Thymus (tissue), 11 donors: ENCODE measurements around the gene NDUFS6. TPM values are rescaled to one million over a fixed set of nuclear protein-coding genes. Genes with fewer than 3 reads are reported as not detected.
"Not testable (repeated sequence)": the region's sequence is repeated elsewhere in the genome, so short reads cannot be mapped to it uniquely, and the experiment has no call there.

Experiments used
- DNase-seq, 9 donors: peaks; one replicate each; pipeline ENCODE4 v3.0.0-alpha.2; 2013; ENCODE audit warnings: low spot score in 9 of 9, low read depth in 6 of 9, missing footprints in 1 of 9
- H3K27ac ChIP-seq, 2 donors: one replicate each; pipeline ENCODE4 v1.5.1; 2013; ENCODE audit warnings: control low read depth in 1 of 2, low read depth in 1 of 2, low read length in 1 of 2, mild to moderate bottlenecking in 1 of 2, moderate library complexity in 1 of 2
- H3K27me3 ChIP-seq, 2 donors: one replicate each; pipeline ENCODE4 v1.5.1; 2013; ENCODE audit warnings: low read length in 1 of 2; ENCODE audit not compliant: control insufficient read depth in 2 of 2, insufficient read depth in 1 of 2
- H3K36me3 ChIP-seq, 2 donors: one replicate each; pipeline ENCODE4 v1.5.1; 2013; ENCODE audit warnings: low read length in 1 of 2, mild to moderate bottlenecking in 1 of 2, moderate library complexity in 1 of 2; ENCODE audit not compliant: control insufficient read depth in 2 of 2, insufficient read depth in 2 of 2
- H3K4me1 ChIP-seq, 2 donors: one replicate each; pipeline ENCODE4 v1.5.1; 2013; ENCODE audit warnings: low read length in 2 of 2; ENCODE audit not compliant: control insufficient read depth in 2 of 2, insufficient read depth in 2 of 2
- H3K4me3 ChIP-seq, 2 donors: one replicate each; pipeline ENCODE4 v1.5.1; 2013; ENCODE audit warnings: low read length in 2 of 2, control low read depth in 1 of 2, mild to moderate bottlenecking in 1 of 2
- H3K9me3 ChIP-seq, 2 donors: one replicate each; pipeline ENCODE4 v1.5.1; 2013; ENCODE audit warnings: low read length in 1 of 2, mild to moderate bottlenecking in 1 of 2; ENCODE audit not compliant: control insufficient read depth in 2 of 2, insufficient read depth in 1 of 2
- WGBS: extraction: QIAGEN DNeasy Blood & Tissue Kit; methylation state at CpG from one replicate; pipeline ENCODE4 v1.1.7; 2013; 5-methylcytosine and 5-hydroxymethylcytosine counted together
- polyA plus RNA-seq: library from polyadenylated mRNA; stranded (reverse); fragments of 200-250 nt; gene quantifications from one replicate; pipeline ENCODE4 v1.2.3, GENCODE V29; 2013
- total RNA-seq: library from RNA; stranded (reverse); fragments of 120-200 nt; gene quantifications from one replicate; pipeline ENCODE4 v1.2.4, GENCODE V29; 2013
- donor health status: healthy.

Gene NDUFS6
- total and polyA plus RNA-seq, 2 donors: 42.8 to 55.0 TPM

GRCh38 chr5:1786621-1787471, 14.4 kb upstream of the NDUFS6 start:
- H3K27ac ChIP-seq: no peak overlapping the region
- no peaks in the 10 kb centered on the region for H3K36me3 ChIP-seq
- H3K27me3 ChIP-seq: peaks cover 0 to 7% of the 10 kb centered on the region in 2 donors
- no peak for DNase-seq
- 95% methylated on average over 29 of the region's 29 CpGs for WGBS
- H3K4me1 ChIP-seq: peaks cover 0 to 24% of the 10 kb centered on the region in 2 donors
- H3K9me3 ChIP-seq: no peaks in the 10 kb centered on the region
- H3K4me3 ChIP-seq: no peak overlapping the region

DNA sequence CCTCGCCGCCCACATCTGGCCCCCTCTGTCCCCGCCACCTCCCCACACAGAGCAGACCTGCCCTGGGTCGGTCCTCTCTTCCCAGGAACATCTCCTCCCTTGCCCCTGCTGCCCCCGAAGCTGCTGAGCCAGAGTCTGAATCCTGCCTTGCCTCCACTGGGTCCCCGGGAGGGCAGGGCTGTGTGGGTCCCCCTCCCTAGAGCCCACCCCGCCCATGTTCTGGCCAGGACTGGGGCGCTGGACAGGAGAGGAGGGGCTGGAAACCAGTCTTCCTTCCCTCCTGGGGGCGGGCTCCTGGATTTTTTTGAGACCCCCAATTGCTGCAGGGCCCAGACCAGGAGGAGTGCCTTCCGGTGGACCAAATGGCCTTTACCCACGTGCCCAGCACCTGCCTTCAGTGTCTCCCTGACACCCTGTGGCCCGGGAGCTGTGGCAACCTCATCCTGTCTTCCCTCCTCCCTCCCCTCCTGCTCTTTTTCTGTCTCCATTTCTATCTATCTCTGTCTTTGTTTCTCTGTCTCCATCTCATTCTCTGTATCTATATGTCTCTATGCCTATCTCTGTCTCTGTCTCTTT, 13.6 kb upstream of the NDUFS6 start:
- H3K27me3 ChIP-seq: peaks cover 0 to 5% of the 10 kb centered on the region in 2 donors
- peaks cover 0 to 30% of the 10 kb centered on the region in 2 donors for H3K4me1 ChIP-seq
- no peak for DNase-seq
- H3K27ac ChIP-seq: no peak overlapping the region
- H3K4me3 ChIP-seq: no peak overlapping the region
- 90% methylated on average over 12 of the region's 12 CpGs for WGBS
- H3K9me3 ChIP-seq: no peaks in the 10 kb centered on the region
- H3K36me3 ChIP-seq: no peaks in the 10 kb centered on the region

- Histone ChIP-seq H3K9me3 (no peaks in the 10 kb centered on the region), H3K27me3 (no peaks in the 10 kb centered on the region), H3K27ac (no peak overlapping the region), H3K36me3 (no peaks in the 10 kb centered on the region), H3K4me1 (peaks cover 0 to 34% of the 10 kb centered on the region in 2 donors), H3K4me3 (no peak overlapping the region)
- WGBS: 94% methylated on average over 7 of the region's 7 CpGs
- no peak for DNase-seq
Observed at GRCh38 chr5:1788200-1788599, 13.0 kb upstream of the NDUFS6 start.

DNA sequence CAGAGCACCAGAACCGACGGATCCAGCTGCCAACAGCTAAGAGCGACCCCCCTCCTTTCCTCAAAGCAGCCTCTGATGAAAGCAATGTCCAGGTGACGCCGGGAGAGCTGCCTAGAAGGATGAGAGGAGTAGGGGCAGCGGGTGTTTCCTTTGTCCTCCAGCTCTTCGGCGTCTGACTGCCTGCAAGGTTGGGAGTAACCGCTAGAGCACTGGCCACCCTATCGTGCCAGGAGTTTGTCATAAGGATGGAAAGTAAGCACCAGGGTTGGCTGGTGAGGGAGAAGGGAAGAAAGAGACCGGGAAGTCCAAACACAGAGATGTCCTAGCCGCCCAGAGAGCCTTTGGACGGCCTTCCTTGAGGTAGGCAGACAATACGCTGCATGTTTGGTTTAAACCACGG, 12.4 kb upstream of the NDUFS6 start:
- Histone ChIP-seq H3K27me3 (no peaks in the 10 kb centered on the region), H3K4me1 (peaks cover 0 to 37% of the 10 kb centered on the region in 2 donors), H3K9me3 (no peaks in the 10 kb centered on the region), H3K4me3 (no peak overlapping the region), H3K36me3 (no peaks in the 10 kb centered on the region), H3K27ac (no peak overlapping the region)
- DNase-seq: no peak
- WGBS: 94% methylated on average over 15 of the region's 15 CpGs

DNA sequence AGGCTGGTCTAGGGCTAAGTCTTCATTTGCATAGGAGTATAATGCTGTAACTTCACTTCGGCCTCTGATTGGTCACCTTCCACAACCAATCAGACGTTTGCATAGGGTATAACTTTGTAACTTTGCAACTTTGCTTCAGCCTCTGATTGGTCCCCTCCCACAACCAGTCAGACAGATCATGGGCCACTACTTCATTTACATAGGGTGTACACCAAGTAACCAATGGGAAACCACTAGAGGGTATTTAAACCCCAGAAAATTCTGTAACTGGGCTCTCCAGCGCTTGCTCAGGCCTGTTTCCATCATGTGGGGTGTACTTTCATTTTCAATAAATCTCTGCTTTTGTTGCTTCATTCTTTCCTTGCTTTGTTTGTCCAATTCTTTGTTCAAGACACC, 11.8 kb upstream of the NDUFS6 start:
- 97% methylated on average over 3 of the region's 3 CpGs for WGBS

DNA sequence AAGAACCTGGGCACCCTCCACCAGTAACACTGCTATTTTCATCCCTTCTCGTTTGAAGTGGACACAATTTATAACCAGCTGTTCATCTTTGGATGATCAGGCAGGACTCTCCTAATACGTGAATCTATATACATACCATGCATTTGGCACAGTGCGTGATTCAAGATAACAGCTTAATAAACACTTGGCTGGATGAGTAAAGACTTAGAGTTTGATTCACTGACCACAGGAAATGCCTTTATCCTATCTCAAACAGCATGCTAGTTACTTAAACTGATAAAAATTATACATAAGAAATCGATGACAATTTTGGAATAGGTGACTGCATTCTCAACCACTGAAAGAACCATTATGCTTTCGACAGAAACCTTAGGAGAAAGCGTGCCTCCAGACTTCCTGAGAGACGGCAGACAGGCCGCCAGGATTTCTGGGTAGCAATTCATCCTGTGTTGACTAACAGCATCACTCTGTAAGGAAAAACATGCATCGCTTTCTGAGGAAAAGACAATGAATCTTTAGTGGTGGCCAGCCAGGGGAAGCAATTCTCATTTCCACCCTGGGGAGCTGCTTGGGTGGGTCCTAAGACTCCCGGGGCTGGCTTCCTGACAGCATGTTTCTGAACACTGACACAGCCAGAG, 11.3 kb upstream of the NDUFS6 start:
- no peak for DNase-seq
- no peak overlapping the region for H3K4me3 ChIP-seq
- H3K9me3 ChIP-seq: no peaks in the 10 kb centered on the region
- no peaks in the 10 kb centered on the region for H3K27me3 ChIP-seq
- no peak overlapping the region for H3K27ac ChIP-seq
- H3K4me1 ChIP-seq: peaks cover 0 to 36% of the 10 kb centered on the region in 2 donors
- 68% methylated on average over 10 of the region's 10 CpGs for WGBS
- no peaks in the 10 kb centered on the region for H3K36me3 ChIP-seq

More for the DNA sequence above, 11.8 kb upstream of the NDUFS6 start:
- not testable (repeated sequence) for DNase-seq, H3K27me3 ChIP-seq, H3K9me3 ChIP-seq, H3K36me3 ChIP-seq, H3K27ac ChIP-seq, H3K4me3 ChIP-seq
- peaks cover 0 to 38% of the 10 kb centered on the region in 2 donors for H3K4me1 ChIP-seq

- peaks cover 0 to 4% of the 10 kb centered on the region in 2 donors for H3K36me3 ChIP-seq
- no peaks in the 10 kb centered on the region for H3K27me3 ChIP-seq
- no peak overlapping the region for H3K27ac ChIP-seq
- no peak overlapping the region for H3K4me3 ChIP-seq
- DNase-seq: no peak
- H3K4me1 ChIP-seq: peaks cover 0 to 26% of the 10 kb centered on the region in 2 donors
- WGBS: 95% methylated on average over 3 of the region's 3 CpGs
- H3K9me3 ChIP-seq: no peaks in the 10 kb centered on the region
Observed at GRCh38 chr5:1791176-1791575, 10.0 kb upstream of the NDUFS6 start.

DNA sequence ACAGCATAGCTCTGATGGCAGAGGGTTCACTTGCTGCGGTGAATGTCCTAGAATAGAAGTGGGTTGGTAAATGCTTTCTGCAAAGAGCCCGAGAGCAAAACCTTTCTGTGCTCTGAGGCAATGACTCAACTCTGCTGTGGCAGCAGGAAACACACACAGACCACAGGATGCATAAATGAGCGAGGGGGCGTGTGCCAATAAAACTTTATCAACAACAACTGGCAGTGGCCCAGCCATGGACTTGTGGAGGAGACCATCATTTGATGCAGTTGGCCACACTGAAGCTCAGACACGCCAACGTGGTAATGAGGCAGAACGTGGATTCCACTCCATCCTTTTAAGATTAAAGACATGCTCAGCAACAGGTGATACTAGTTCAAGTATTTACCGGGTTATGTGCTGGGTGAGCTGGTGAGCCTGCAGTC, 8.4 kb upstream of the NDUFS6 start:
- H3K27ac ChIP-seq: peak overlapping the region; percentile 80
- H3K36me3 ChIP-seq: peaks cover 15 to 20% of the 10 kb centered on the region in 2 donors
- WGBS: 56% methylated on average over 8 of the region's 8 CpGs
- DNase-seq: peak in 8 of 9 donors; percentile 20 to 91 (median 62)
- H3K9me3 ChIP-seq: no peaks in the 10 kb centered on the region
- peaks cover 0 to 28% of the 10 kb centered on the region in 2 donors for H3K4me1 ChIP-seq
- no peaks in the 10 kb centered on the region for H3K27me3 ChIP-seq
- no peak overlapping the region for H3K4me3 ChIP-seq

- Histone ChIP-seq H3K4me3 (no peak overlapping the region), H3K27ac (peak overlapping the region; percentile 80), H3K9me3 (no peaks in the 10 kb centered on the region), H3K36me3 (peaks cover 19 to 23% of the 10 kb centered on the region in 2 donors), H3K27me3 (no peaks in the 10 kb centered on the region), H3K4me1 (peaks cover 0 to 28% of the 10 kb centered on the region in 2 donors)
- 89% methylated on average over 10 of the region's 10 CpGs for WGBS
- no peak for DNase-seq
Observed at GRCh38 chr5:1793301-1793740, 7.9 kb upstream of the NDUFS6 start.
